Erythroblast (primary cell): Measurements from ENCODE around the gene HMGCS1.

Experiments used
- GATA1 ChIP-seq: IDR thresholded peaks from 2 replicates; pipeline ENCODE4 v1.6.1; 2011; ENCODE audit warnings: low read depth, mild to moderate bottlenecking, control low read depth, low read length, moderate library complexity
- POLR2A ChIP-seq: IDR thresholded peaks from 2 replicates; pipeline ENCODE4 v1.6.1; 2011; ENCODE audit warnings: mild to moderate bottlenecking, low read length

DNA sequence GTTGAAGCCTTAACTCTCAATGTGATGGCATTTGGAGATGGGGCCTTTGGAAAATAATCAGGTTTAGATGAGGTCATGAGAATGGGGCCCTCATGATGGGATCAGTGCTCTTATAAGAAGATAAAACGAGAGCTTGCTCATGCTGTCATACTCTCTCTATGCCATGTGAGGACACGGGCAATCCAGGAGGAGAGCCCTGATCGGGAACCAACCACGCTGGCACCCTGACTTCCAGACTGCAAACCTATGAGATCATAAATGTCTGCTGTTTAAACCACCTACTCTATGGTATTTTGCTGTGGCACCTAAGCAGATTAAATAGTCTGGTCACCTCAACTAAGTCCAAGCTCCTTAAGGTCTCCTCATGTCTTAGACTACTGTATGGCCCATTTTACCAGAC, 10.0 kb downstream of the HMGCS1 start:
- TF ChIP-seq POLR2A (no peak), GATA1 (no peak)
